GM23338 (cell line): Measurements from ENCODE around the gene CD244. TPM values are rescaled to one million over a fixed set of nuclear protein-coding genes. Genes with fewer than 3 reads are reported as not detected.

ENCODE experiments used
- ATAC-seq: fragments of 200-7000 bp; cut with Tn5 transposase; 3 replicates; pipeline ENCODE4 v1.9.1; 2020
- DNase-seq: peaks from one replicate; pipeline ENCODE4 v3.0.0-alpha.2; 2015; ENCODE audit warnings: low spot score
- H2AFZ ChIP-seq: fragments of 200-600 bp; sonication (generic); 2 replicates; pipeline ENCODE4 v1.8.0; 2016; ENCODE audit warnings: antibody characterized with exemption, mild to moderate bottlenecking, moderate library complexity
- H3F3A ChIP-seq: fragments of 200-600 bp; sonication (generic); replicated peaks from 2 replicates; pipeline ENCODE4 v1.8.0; 2017; ENCODE audit warnings: antibody characterized with exemption, mixed run types, low read depth
- H3K27ac ChIP-seq: fragments of 200-600 bp; sonication (generic); 2 replicates; pipeline ENCODE4 v1.6.1; 2016; ENCODE audit warnings: low read depth
- H3K27me3 ChIP-seq: fragments of 200-600 bp; sonication (generic); 2 replicates; pipeline ENCODE4 v1.8.0; 2016; ENCODE audit warnings: mild to moderate bottlenecking, mixed run types, moderate library complexity; ENCODE audit not compliant: insufficient read depth
- H3K36me3 ChIP-seq: fragments of 200-600 bp; sonication (generic); 2 replicates; pipeline ENCODE4 v1.8.0; 2016; ENCODE audit warnings: mild to moderate bottlenecking; ENCODE audit not compliant: insufficient read depth
- H3K4me1 ChIP-seq: fragments of 200-600 bp; sonication (generic); 2 replicates; pipeline ENCODE4 v1.8.0; 2016; ENCODE audit warnings: mild to moderate bottlenecking, moderate library complexity; ENCODE audit not compliant: insufficient read depth
- H3K4me2 ChIP-seq: fragments of 200-600 bp; sonication (generic); 2 replicates; pipeline ENCODE4 v1.7.1; 2017; ENCODE audit warnings: mixed run types
- H3K4me3 ChIP-seq: fragments of 200-600 bp; sonication (generic); 2 replicates; pipeline ENCODE4 v1.6.1; 2016; ENCODE audit warnings: mixed run types
- H3K79me2 ChIP-seq: fragments of 200-600 bp; sonication (generic); replicated peaks from 2 replicates; pipeline ENCODE4 v1.8.0; 2017; ENCODE audit warnings: mild to moderate bottlenecking; ENCODE audit not compliant: insufficient read depth
- H3K9me2 ChIP-seq: fragments of 200-600 bp; sonication (generic); 2 replicates; pipeline ENCODE4 v1.8.0; 2017; ENCODE audit not compliant: insufficient read depth
- H4K20me1 ChIP-seq: fragments of 200-600 bp; sonication (generic); replicated peaks from 2 replicates; pipeline ENCODE4 v1.8.0; 2017; ENCODE audit warnings: mild to moderate bottlenecking; ENCODE audit not compliant: insufficient read depth
- H3K27ac Mint-ChIP-seq: 2 replicates; pipeline ENCODE4 v1.8.0; 2020; ENCODE audit warnings: inconsistent platforms, mild to moderate bottlenecking, moderate library complexity, mixed read lengths
- H3K27me3 Mint-ChIP-seq: 3 replicates; pipeline ENCODE4 v1.8.0; 2022; ENCODE audit warnings: low read depth, mild to moderate bottlenecking, moderate library complexity, mixed read lengths, inconsistent platforms; ENCODE audit not compliant: insufficient read depth, poor library complexity
- H3K36me3 Mint-ChIP-seq: 3 replicates; pipeline ENCODE4 v1.8.0; 2021; ENCODE audit warnings: low read depth, mild to moderate bottlenecking, inconsistent platforms, moderate library complexity, mixed read lengths
- H3K4me1 Mint-ChIP-seq: 3 replicates; pipeline ENCODE4 v1.8.0; 2020; ENCODE audit warnings: mild to moderate bottlenecking, inconsistent platforms, mixed read lengths
- H3K4me3 Mint-ChIP-seq: 3 replicates; pipeline ENCODE4 v1.8.0; 2021; ENCODE audit warnings: moderate library complexity, mild to moderate bottlenecking, inconsistent platforms, mixed read lengths
- H3K9me3 Mint-ChIP-seq: 3 replicates; pipeline ENCODE4 v1.8.0; 2020; ENCODE audit warnings: moderate library complexity, mild to moderate bottlenecking, inconsistent platforms, mixed read lengths
- CREB1 ChIP-seq: fragments of 250-450 bp; sonication (Bioruptor Pico); IDR thresholded peaks from 2 replicates; pipeline ENCODE4 v1.5.0; 2020; ENCODE audit warnings: low read depth, mild to moderate bottlenecking, moderate library complexity
- EZH2 ChIP-seq: fragments of 200-600 bp; sonication (generic); IDR thresholded peaks from one replicate; pipeline ENCODE4 v1.8.0; 2017; ENCODE audit warnings: antibody characterized with exemption, mild to moderate bottlenecking, low read depth; ENCODE audit not compliant: unreplicated experiment
- NANOG ChIP-seq: IDR thresholded peaks from 2 replicates; pipeline ENCODE4 v1.6.1; 2016; ENCODE audit warnings: antibody characterized with exemption, borderline replicate concordance
- POLR2AphosphoS5 ChIP-seq: IDR thresholded peaks from 2 replicates; pipeline ENCODE4 v1.6.1; 2016; ENCODE audit warnings: antibody characterized with exemption, low read depth
- ZNF331 ChIP-seq: fragments of 250-450 bp; sonication (Bioruptor Pico); IDR thresholded peaks from 2 replicates; pipeline ENCODE4 v1.5.0; 2020; ENCODE audit warnings: low read depth, mild to moderate bottlenecking, moderate library complexity
- polyA plus RNA-seq: library from polyadenylated mRNA; unstranded; fragments of >200 nt; fragmentation: Nextera tagmentation; extraction: Ambion mirVana; gene quantifications from 2 replicates; pipeline ENCODE4 v1.2.1, GENCODE V29; 2016
- total RNA-seq: library from RNA; depleted of rRNA; stranded (reverse); fragments of >200 nt; shearing (Covaris generic); gene quantifications from 2 replicates; pipeline ENCODE4 v1.2.3, GENCODE V29; 2014
- TF ChIP-seq, protein P1 (sequence below): fragments of 250-450 bp; sonication (Bioruptor Pico); IDR thresholded peaks from 2 replicates; pipeline ENCODE4 v1.5.0; 2020; ENCODE audit warnings: mild to moderate bottlenecking, moderate library complexity

CD244 gene
- total and polyA plus RNA-seq, 2 experiments from 2014 or later: not detected

DNA sequence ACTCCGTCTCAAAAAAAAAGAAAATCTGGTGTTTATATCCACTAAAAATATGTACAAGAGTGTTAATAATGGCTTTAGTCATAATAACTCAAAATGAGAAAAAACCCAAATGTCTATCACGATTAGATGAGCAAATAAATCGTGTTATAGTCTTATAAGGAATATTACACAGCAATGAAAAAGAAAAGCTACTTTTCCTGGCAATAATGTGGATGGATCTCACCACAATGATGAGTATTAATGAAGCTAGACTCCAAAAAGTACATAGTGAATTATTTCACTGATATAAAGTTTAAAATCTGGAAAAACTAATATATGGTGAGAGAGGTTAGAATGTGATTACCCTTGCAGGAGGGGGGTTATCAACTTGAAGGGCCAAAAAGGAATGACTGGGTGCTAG lies 9.7 kb downstream of the CD244 start:
- Histone ChIP-seq H2AFZ (no peak overlapping the region), H3K4me1 (no peaks in the 10 kb centered on the region), H4K20me1 (no peaks in the 10 kb centered on the region), H3K4me2 (no peak overlapping the region), H3K27me3 (no peaks in the 10 kb centered on the region), H3K9me2 (peaks cover 7% of the 10 kb centered on the region; the same call in 1 of the 2 replicates), H3K4me3 (no peak overlapping the region), H3K36me3 (no peaks in the 10 kb centered on the region), H3F3A (no peaks in the 10 kb centered on the region), H3K79me2 (no peaks in the 10 kb centered on the region), H3K27ac (no peak overlapping the region)
- Mint-ChIP-seq H3K27ac (no peak overlapping the region), H3K27me3 (no peaks in the 10 kb centered on the region), H3K4me1 (no peaks in the 10 kb centered on the region), H3K9me3 (no peaks in the 10 kb centered on the region), H3K4me3 (no peak overlapping the region), H3K36me3 (no peaks in the 10 kb centered on the region)
- DNase-seq: no peak
- no peak for TF ChIP-seq EZH2
- TF ChIP-seq NANOG: no peak
- TF ChIP-seq POLR2AphosphoS5: no peak
- TF ChIP-seq, protein P1, sequence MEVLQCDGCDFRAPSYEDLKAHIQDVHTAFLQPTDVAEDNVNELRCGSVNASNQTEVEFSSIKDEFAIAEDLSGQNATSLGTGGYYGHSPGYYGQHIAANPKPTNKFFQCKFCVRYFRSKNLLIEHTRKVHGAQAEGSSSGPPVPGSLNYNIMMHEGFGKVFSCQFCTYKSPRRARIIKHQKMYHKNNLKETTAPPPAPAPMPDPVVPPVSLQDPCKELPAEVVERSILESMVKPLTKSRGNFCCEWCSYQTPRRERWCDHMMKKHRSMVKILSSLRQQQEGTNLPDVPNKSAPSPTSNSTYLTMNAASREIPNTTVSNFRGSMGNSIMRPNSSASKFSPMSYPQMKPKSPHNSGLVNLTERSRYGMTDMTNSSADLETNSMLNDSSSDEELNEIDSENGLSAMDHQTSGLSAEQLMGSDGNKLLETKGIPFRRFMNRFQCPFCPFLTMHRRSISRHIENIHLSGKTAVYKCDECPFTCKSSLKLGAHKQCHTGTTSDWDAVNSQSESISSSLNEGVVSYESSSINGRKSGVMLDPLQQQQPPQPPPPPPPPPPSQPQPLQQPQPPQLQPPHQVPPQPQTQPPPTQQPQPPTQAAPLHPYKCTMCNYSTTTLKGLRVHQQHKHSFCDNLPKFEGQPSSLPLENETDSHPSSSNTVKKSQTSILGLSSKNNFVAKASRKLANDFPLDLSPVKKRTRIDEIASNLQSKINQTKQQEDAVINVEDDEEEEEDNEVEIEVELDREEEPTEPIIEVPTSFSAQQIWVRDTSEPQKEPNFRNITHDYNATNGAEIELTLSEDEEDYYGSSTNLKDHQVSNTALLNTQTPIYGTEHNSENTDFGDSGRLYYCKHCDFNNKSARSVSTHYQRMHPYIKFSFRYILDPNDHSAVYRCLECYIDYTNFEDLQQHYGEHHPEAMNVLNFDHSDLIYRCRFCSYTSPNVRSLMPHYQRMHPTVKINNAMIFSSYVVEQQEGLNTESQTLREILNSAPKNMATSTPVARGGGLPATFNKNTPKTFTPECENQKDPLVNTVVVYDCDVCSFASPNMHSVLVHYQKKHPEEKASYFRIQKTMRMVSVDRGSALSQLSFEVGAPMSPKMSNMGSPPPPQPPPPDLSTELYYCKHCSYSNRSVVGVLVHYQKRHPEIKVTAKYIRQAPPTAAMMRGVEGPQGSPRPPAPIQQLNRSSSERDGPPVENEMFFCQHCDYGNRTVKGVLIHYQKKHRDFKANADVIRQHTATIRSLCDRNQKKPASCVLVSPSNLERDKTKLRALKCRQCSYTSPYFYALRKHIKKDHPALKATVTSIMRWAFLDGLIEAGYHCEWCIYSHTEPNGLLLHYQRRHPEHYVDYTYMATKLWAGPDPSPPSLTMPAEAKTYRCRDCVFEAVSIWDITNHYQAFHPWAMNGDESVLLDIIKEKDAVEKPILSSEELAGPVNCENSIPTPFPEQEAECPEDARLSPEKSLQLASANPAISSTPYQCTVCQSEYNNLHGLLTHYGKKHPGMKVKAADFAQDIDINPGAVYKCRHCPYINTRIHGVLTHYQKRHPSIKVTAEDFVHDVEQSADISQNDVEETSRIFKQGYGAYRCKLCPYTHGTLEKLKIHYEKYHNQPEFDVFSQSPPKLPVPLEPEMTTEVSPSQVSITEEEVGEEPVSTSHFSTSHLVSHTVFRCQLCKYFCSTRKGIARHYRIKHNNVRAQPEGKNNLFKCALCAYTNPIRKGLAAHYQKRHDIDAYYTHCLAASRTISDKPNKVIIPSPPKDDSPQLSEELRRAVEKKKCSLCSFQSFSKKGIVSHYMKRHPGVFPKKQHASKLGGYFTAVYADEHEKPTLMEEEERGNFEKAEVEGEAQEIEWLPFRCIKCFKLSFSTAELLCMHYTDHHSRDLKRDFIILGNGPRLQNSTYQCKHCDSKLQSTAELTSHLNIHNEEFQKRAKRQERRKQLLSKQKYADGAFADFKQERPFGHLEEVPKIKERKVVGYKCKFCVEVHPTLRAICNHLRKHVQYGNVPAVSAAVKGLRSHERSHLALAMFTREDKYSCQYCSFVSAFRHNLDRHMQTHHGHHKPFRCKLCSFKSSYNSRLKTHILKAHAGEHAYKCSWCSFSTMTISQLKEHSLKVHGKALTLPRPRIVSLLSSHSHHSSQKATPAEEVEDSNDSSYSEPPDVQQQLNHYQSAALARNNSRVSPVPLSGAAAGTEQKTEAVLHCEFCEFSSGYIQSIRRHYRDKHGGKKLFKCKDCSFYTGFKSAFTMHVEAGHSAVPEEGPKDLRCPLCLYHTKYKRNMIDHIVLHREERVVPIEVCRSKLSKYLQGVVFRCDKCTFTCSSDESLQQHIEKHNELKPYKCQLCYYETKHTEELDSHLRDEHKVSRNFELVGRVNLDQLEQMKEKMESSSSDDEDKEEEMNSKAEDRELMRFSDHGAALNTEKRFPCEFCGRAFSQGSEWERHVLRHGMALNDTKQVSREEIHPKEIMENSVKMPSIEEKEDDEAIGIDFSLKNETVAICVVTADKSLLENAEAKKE (CRISPR knock-in tag): no peak
- no peak for ATAC-seq

DNA sequence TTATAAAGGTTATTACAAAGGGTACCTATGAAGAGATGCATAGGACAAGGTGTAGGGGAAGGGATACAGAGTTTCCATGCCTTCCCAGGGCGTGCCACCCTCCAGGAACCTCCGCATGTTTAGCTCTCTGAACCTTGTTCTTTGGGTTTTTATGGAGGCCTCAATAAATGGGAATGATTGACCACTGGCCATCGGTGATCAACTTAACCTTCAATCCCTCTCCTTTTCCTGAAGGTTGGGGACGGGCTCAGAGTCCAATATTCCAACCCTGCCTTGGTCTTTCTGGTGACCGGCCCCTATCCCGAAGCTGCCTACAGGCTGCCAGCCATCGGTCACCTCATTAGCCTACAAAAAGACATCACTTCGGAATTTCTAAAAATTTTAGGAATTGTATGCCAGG lies 11.7 kb downstream of the CD244 start:
- DNase-seq: no peak
- H3K9me3 Mint-ChIP-seq: no peaks in the 10 kb centered on the region
- TF ChIP-seq CREB1 (CRISPR knock-in tag) (no peak), ZNF331 (CRISPR knock-in tag) (no peak)
- TF ChIP-seq, protein P1 (CRISPR knock-in tag): no peak

More for the DNA sequence above, 11.7 kb downstream of the CD244 start:
- H2AFZ ChIP-seq: no peak overlapping the region
- no peak overlapping the region for H3K4me3 ChIP-seq
- no peak overlapping the region for H3K4me3 Mint-ChIP-seq
- H4K20me1 ChIP-seq: no peaks in the 10 kb centered on the region
- H3K79me2 ChIP-seq: no peaks in the 10 kb centered on the region
- H3K36me3 ChIP-seq: no peaks in the 10 kb centered on the region
- ATAC-seq: no peak
- H3K27ac Mint-ChIP-seq: no peak overlapping the region
- no peaks in the 10 kb centered on the region for H3K4me1 Mint-ChIP-seq
- no peak overlapping the region for H3K4me2 ChIP-seq
- no peaks in the 10 kb centered on the region for H3F3A ChIP-seq
- peaks cover 7% of the 10 kb centered on the region for H3K9me2 ChIP-seq
- peaks cover 3% of the 10 kb centered on the region for H3K27me3 Mint-ChIP-seq
- H3K4me1 ChIP-seq: no peaks in the 10 kb centered on the region
- no peaks in the 10 kb centered on the region for H3K27me3 ChIP-seq
- no peaks in the 10 kb centered on the region for H3K36me3 Mint-ChIP-seq
- H3K27ac ChIP-seq: no peak overlapping the region
